Heart left ventricle (tissue), 16 donors: ENCODE measurements around the gene DLG4. TPM values are rescaled to one million over a fixed set of nuclear protein-coding genes. Genes with fewer than 3 reads are reported as not detected.
"Not testable (repeated sequence)": the region's sequence is repeated elsewhere in the genome, so short reads cannot be mapped to it uniquely, and the experiment has no call there.

Source experiments
- ATAC-seq, 4 donors: fragments of 200-7000 bp; cut with Tn5 transposase; one replicate each; pipeline ENCODE4 v1.9.1; 2020 to 2022; ENCODE audit warnings: moderate library complexity in 4 of 4, mild to moderate bottlenecking in 3 of 4, moderate number of reproducible peaks in 1 of 4
- DNase-seq, 5 donors: peaks; one replicate each; pipeline ENCODE4 v3.0.0-alpha.2; 2020
- H3K27ac ChIP-seq, 12 donors: fragments of 200-600 bp; sonication (generic) in 4 of 12; one replicate each; pipeline versions ENCODE4 v1.5.0 to v1.8.0; 2016 to 2022; ENCODE audit warnings: mild to moderate bottlenecking in 2 of 12
- H3K27me3 ChIP-seq, 9 donors: fragments of 200-600 bp; sonication (generic) in 2 of 9; one replicate each; pipeline versions ENCODE4 v1.5.1 to v1.8.0; 2016 to 2022; ENCODE audit warnings: mild to moderate bottlenecking in 3 of 9
- H3K36me3 ChIP-seq, 9 donors: fragments of 200-600 bp; sonication (generic) in 2 of 9; one replicate each; pipeline versions ENCODE4 v1.5.0 to v1.8.0; 2018 to 2022; ENCODE audit warnings: mild to moderate bottlenecking in 2 of 9
- H3K4me1 ChIP-seq, 12 donors: fragments of 200-600 bp; sonication (generic) in 4 of 12; one replicate each; pipeline versions ENCODE4 v1.5.0 to v1.8.0; 2016 to 2022; ENCODE audit warnings: mild to moderate bottlenecking in 3 of 12
- H3K4me3 ChIP-seq, 12 donors: fragments of 200-600 bp; sonication (generic) in 4 of 12; one replicate each; pipeline versions ENCODE4 v1.5.0 to v1.8.0; 2017 to 2022; ENCODE audit warnings: mild to moderate bottlenecking in 9 of 12, moderate library complexity in 4 of 12
- H3K9me3 ChIP-seq, 12 donors: fragments of 200-600 bp; sonication (generic) in 4 of 12; one replicate each; pipeline versions ENCODE4 v1.5.0 to v1.8.0; 2016 to 2022; ENCODE audit warnings: mild to moderate bottlenecking in 1 of 12
- CTCF ChIP-seq, 12 donors: fragments of 200-600 bp; sonication (generic) in 4 of 12; IDR thresholded peaks; one replicate each; pipeline versions ENCODE4 v1.5.0 to v1.8.0; 2018 to 2022; ENCODE audit warnings: antibody characterized with exemption in 12 of 12, mild to moderate bottlenecking in 5 of 12
- POLR2A ChIP-seq, 2 donors: fragments of 450-650 bp; IDR thresholded peaks; one replicate each; pipeline ENCODE4 v1.6.1; 2017; ENCODE audit warnings: antibody characterized with exemption in 2 of 2, mild to moderate bottlenecking in 2 of 2, moderate library complexity in 2 of 2
- WGBS, 4 donors: extraction: QIAGEN DNeasy Blood & Tissue Kit in 2 of 4; methylation state at CpG; one replicate each; pipeline versions ENCODE4 v1.1.5 to v1.1.7; 2013 to 2018; 5-methylcytosine and 5-hydroxymethylcytosine counted together
- intact Hi-C, 10 donors: fragments of 100-400 bp; cut with DNase I; formaldehyde crosslinking; loops; one replicate each; pipeline versions ENCODE4 v1.11.1 to v1.14.2; 2022
- polyA plus RNA-seq, 2 donors: library from polyadenylated mRNA; stranded (reverse); fragments of 200-250 nt; gene quantifications; one replicate each; pipeline ENCODE4 v1.2.3, GENCODE V29; 2013
- total RNA-seq, 9 donors: library from RNA; depleted of rRNA in 2 of 9; stranded (reverse); fragments of >200 nt in 2 of 9; fragmentation: NEBNext Ultra II Directional in 3 of 9; extraction: Animal tissue kit (Norgen Biotek cat#: 25700) in 3 of 9; gene quantifications; one replicate each; pipeline versions ENCODE4 v1.1.0 to v1.2.4, GENCODE V29; 2016 to 2023
- donor health status: ischemic (EF 13 %, LVEDD 7.1; RV severe dilation, severe dysfunction).
- donor health status: healthy with polysubstance abuse.
- donor health status: DM: no; HTN: yes; CAD: no.
- donor health status: DM: no; HTN: no; CAD: no.
- donor health status: ischemic (EF 25% LVEDD 6.9; RV normal size, moderate dysfunction).
- donor health status: ischemic (EF 25% LVEDD 5.7; RV mildly dilated, moderate dysfunction).
- donor health status: healthy.
- donor health status: DM: yes; HTN: yes; CAD: no.
- donor health status: ischemic (EF 35%, LVEDD 5.7; RV mildly dilated, moderate dysfunction).
- donor health status: nonischemic (EF 11% LVEDD 7.7; RV severe dilation, severe dysfunction).
- donor health status: DM: yes; HTN: yes; CAD: no.
- donor health status: PGD.
- donor health status: ischemic (EF 29% LVEDD 5.4; RV normal size, mild dysfunction).
- donor health status: nonischemic (EF 23%, LVEDD 6.1; RV moderate dilation, normal function).

The DLG4 gene
- total and polyA plus RNA-seq, 11 donors: 5.3 to 24.3 (median 15.5) TPM

- peak; percentile 56 to 84 (median 66) for DNase-seq
- ATAC-seq: peak in 3 of 4 donors; percentile 50 to 61 (median 51)
- intact Hi-C loops: loop anchor here in 1 of 10 donors (1.0 to 2.0 kb wide), 2 partner anchors 9 to 121 kb away; no protein-coding TSS in a partner anchor
These were observed 45.7 kb downstream of the DLG4 start for GRCh38 chr17:7173687-7174602.

GRCh38 chr17:7172522-7173191 lies 47.0 kb downstream of the DLG4 start:
- 93 to 94% (median 93%) methylated on average over 18 of the region's 18 CpGs for WGBS, 4 donors

More at GRCh38 chr17:7173687-7174602, 45.7 kb downstream of the DLG4 start:
- Histone ChIP-seq H3K4me1 (peaks cover 0 to 34% (median 12%) of the 10 kb centered on the region in 12 donors), H3K27me3 (peaks cover 0 to 23% (median 17%) of the 10 kb centered on the region in 9 donors), H3K27ac (peak overlapping the region in 1 of 12 donors; percentile 37), H3K4me3 (peak overlapping the region in 8 of 12 donors; percentile 15 to 53 (median 32)), H3K9me3 (peaks cover 0 to 23% (median 0%) of the 10 kb centered on the region in 12 donors), H3K36me3 (no peaks in the 10 kb centered on the region)
- TF ChIP-seq CTCF (IDR thresholded peaks at IDR 0.05) (peak in 4 of 12 donors; percentile 8 to 34 (median 21)), POLR2A (IDR thresholded peaks at IDR 0.05) (no peak)
- 43 to 63% (median 49%) methylated on average over 50 to 69 of the region's 69 CpGs for WGBS, 4 donors

GRCh38 chr17:7169565-7169908 lies 50.1 kb downstream of the DLG4 start:
- H3K4me1 ChIP-seq: peaks cover 0 to 34% (median 0%) of the 10 kb centered on the region in 12 donors
- DNase-seq, H3K27me3 ChIP-seq, ATAC-seq, intact Hi-C loops, H3K4me3 ChIP-seq, H3K36me3 ChIP-seq: not testable (repeated sequence)
- H3K9me3 ChIP-seq: peaks cover 0 to 27% (median 0%) of the 10 kb centered on the region in 12 donors
- 94 to 98% (median 97%) methylated on average over 7 of the region's 7 CpGs for whole genome bisulfite sequencing, 4 donors
- H3K27ac ChIP-seq: peak overlapping the region in 1 of 12 donors; percentile 77

More at GRCh38 chr17:7172522-7173191, 47.0 kb downstream of the DLG4 start:
- Histone ChIP-seq H3K4me1 (peaks cover 0 to 37% (median 8%) of the 10 kb centered on the region in 12 donors), H3K27me3 (peaks cover 0 to 17% (median 9%) of the 10 kb centered on the region in 9 donors), H3K27ac (peak overlapping the region in 1 of 12 donors; percentile 77), H3K9me3 (peaks cover 0 to 27% (median 0%) of the 10 kb centered on the region in 12 donors)
- intact Hi-C loops, ATAC-seq, H3K4me3 ChIP-seq, DNase-seq, H3K36me3 ChIP-seq: not testable (repeated sequence)

- peak overlapping the region in 1 of 12 donors; percentile 77 for H3K27ac ChIP-seq
- WGBS, 4 donors: 84 to 92% (median 88%) methylated on average over 10 of the region's 10 CpGs
- DNase-seq, intact Hi-C loops, ATAC-seq, H3K4me3 ChIP-seq, H3K27me3 ChIP-seq, H3K36me3 ChIP-seq: not testable (repeated sequence)
- peaks cover 0 to 34% (median 0%) of the 10 kb centered on the region in 12 donors for H3K4me1 ChIP-seq
- peaks cover 0 to 27% (median 0%) of the 10 kb centered on the region in 12 donors for H3K9me3 ChIP-seq
These were observed 50.6 kb downstream of the DLG4 start for GRCh38 chr17:7168841-7169564.

- 72 to 90% (median 81%) methylated on average over 4 of the region's 4 CpGs for WGBS, 4 donors
These were observed 51.8 kb downstream of the DLG4 start for GRCh38 chr17:7167832-7168231.

More at GRCh38 chr17:7167832-7168231, 51.8 kb downstream of the DLG4 start:
- no peak overlapping the region for H3K4me3 ChIP-seq
- peaks cover 0 to 7% (median 0%) of the 10 kb centered on the region in 9 donors for H3K27me3 ChIP-seq
- intact Hi-C loops: no loop called here
- DNase-seq (no peak), ATAC-seq (no peak)
- H3K27ac ChIP-seq: peak overlapping the region in 1 of 12 donors; percentile 77
- no peaks in the 10 kb centered on the region for H3K36me3 ChIP-seq
- peaks cover 0 to 27% (median 0%) of the 10 kb centered on the region in 12 donors for H3K9me3 ChIP-seq
- TF ChIP-seq POLR2A (IDR thresholded peaks at IDR 0.05): no peak
- peaks cover 0 to 27% (median 0%) of the 10 kb centered on the region in 12 donors for H3K4me1 ChIP-seq
